GM23338 (cell line): ENCODE measurements around the gene ANTXR1. TPM values are rescaled to one million over a fixed set of nuclear protein-coding genes. Genes with fewer than 3 reads are reported as not detected.

Experiments used
- ATAC-seq: fragments of 200-7000 bp; cut with Tn5 transposase; 3 replicates; pipeline ENCODE4 v1.9.1; 2020
- DNase-seq: peaks from one replicate; pipeline ENCODE4 v3.0.0-alpha.2; 2015; ENCODE audit warnings: low spot score
- H2AFZ ChIP-seq: fragments of 200-600 bp; sonication (generic); 2 replicates; pipeline ENCODE4 v1.8.0; 2016; ENCODE audit warnings: antibody characterized with exemption, mild to moderate bottlenecking, moderate library complexity
- H3F3A ChIP-seq: fragments of 200-600 bp; sonication (generic); replicated peaks from 2 replicates; pipeline ENCODE4 v1.8.0; 2017; ENCODE audit warnings: antibody characterized with exemption, mixed run types, low read depth
- H3K27ac ChIP-seq: fragments of 200-600 bp; sonication (generic); 2 replicates; pipeline ENCODE4 v1.6.1; 2016; ENCODE audit warnings: low read depth
- H3K27me3 ChIP-seq: fragments of 200-600 bp; sonication (generic); 2 replicates; pipeline ENCODE4 v1.8.0; 2016; ENCODE audit warnings: mild to moderate bottlenecking, mixed run types, moderate library complexity; ENCODE audit not compliant: insufficient read depth
- H3K36me3 ChIP-seq: fragments of 200-600 bp; sonication (generic); 2 replicates; pipeline ENCODE4 v1.8.0; 2016; ENCODE audit warnings: mild to moderate bottlenecking; ENCODE audit not compliant: insufficient read depth
- H3K4me1 ChIP-seq: fragments of 200-600 bp; sonication (generic); 2 replicates; pipeline ENCODE4 v1.8.0; 2016; ENCODE audit warnings: mild to moderate bottlenecking, moderate library complexity; ENCODE audit not compliant: insufficient read depth
- H3K4me2 ChIP-seq: fragments of 200-600 bp; sonication (generic); 2 replicates; pipeline ENCODE4 v1.7.1; 2017; ENCODE audit warnings: mixed run types
- H3K4me3 ChIP-seq: fragments of 200-600 bp; sonication (generic); 2 replicates; pipeline ENCODE4 v1.6.1; 2016; ENCODE audit warnings: mixed run types
- H3K79me2 ChIP-seq: fragments of 200-600 bp; sonication (generic); replicated peaks from 2 replicates; pipeline ENCODE4 v1.8.0; 2017; ENCODE audit warnings: mild to moderate bottlenecking; ENCODE audit not compliant: insufficient read depth
- H3K9me2 ChIP-seq: fragments of 200-600 bp; sonication (generic); 2 replicates; pipeline ENCODE4 v1.8.0; 2017; ENCODE audit not compliant: insufficient read depth
- H4K20me1 ChIP-seq: fragments of 200-600 bp; sonication (generic); replicated peaks from 2 replicates; pipeline ENCODE4 v1.8.0; 2017; ENCODE audit warnings: mild to moderate bottlenecking; ENCODE audit not compliant: insufficient read depth
- H3K27ac Mint-ChIP-seq: 2 replicates; pipeline ENCODE4 v1.8.0; 2020; ENCODE audit warnings: inconsistent platforms, mild to moderate bottlenecking, moderate library complexity, mixed read lengths
- H3K27me3 Mint-ChIP-seq: 3 replicates; pipeline ENCODE4 v1.8.0; 2022; ENCODE audit warnings: low read depth, mild to moderate bottlenecking, moderate library complexity, mixed read lengths, inconsistent platforms; ENCODE audit not compliant: insufficient read depth, poor library complexity
- H3K36me3 Mint-ChIP-seq: 3 replicates; pipeline ENCODE4 v1.8.0; 2021; ENCODE audit warnings: low read depth, mild to moderate bottlenecking, inconsistent platforms, moderate library complexity, mixed read lengths
- H3K4me1 Mint-ChIP-seq: 3 replicates; pipeline ENCODE4 v1.8.0; 2020; ENCODE audit warnings: mild to moderate bottlenecking, inconsistent platforms, mixed read lengths
- H3K4me3 Mint-ChIP-seq: 3 replicates; pipeline ENCODE4 v1.8.0; 2021; ENCODE audit warnings: moderate library complexity, mild to moderate bottlenecking, inconsistent platforms, mixed read lengths
- H3K9me3 Mint-ChIP-seq: 3 replicates; pipeline ENCODE4 v1.8.0; 2020; ENCODE audit warnings: moderate library complexity, mild to moderate bottlenecking, inconsistent platforms, mixed read lengths
- CREB1 ChIP-seq: fragments of 250-450 bp; sonication (Bioruptor Pico); IDR thresholded peaks from 2 replicates; pipeline ENCODE4 v1.5.0; 2020; ENCODE audit warnings: low read depth, mild to moderate bottlenecking, moderate library complexity
- CTCF ChIP-seq, 2 experiments: fragments of 200-600 bp in 1 of 2; sonication (generic) in 1 of 2; conservative IDR thresholded peaks; 2 replicates each; pipeline versions ENCODE4 v1.5.1 to v1.6.1; 2016 to 2017; ENCODE audit warnings: antibody characterized with exemption in 2 of 2, low read depth in 2 of 2, mild to moderate bottlenecking in 2 of 2, moderate library complexity in 1 of 2
- ETS1 ChIP-seq: IDR thresholded peaks from 2 replicates; pipeline ENCODE4 v1.6.1; 2016; ENCODE audit warnings: antibody characterized with exemption
- JUNB ChIP-seq: IDR thresholded peaks from one replicate; pipeline ENCODE4 v1.6.1; 2016; ENCODE audit warnings: antibody characterized with exemption; ENCODE audit not compliant: unreplicated experiment
- NANOG ChIP-seq: IDR thresholded peaks from 2 replicates; pipeline ENCODE4 v1.6.1; 2016; ENCODE audit warnings: antibody characterized with exemption, borderline replicate concordance
- REST ChIP-seq: IDR thresholded peaks from one replicate; pipeline ENCODE4 v1.6.1; 2018; ENCODE audit warnings: antibody characterized with exemption; ENCODE audit not compliant: unreplicated experiment
- ZNF114 ChIP-seq: fragments of 250-450 bp; sonication (Bioruptor Pico); IDR thresholded peaks from 2 replicates; pipeline ENCODE4 v1.5.0; 2020; ENCODE audit warnings: mild to moderate bottlenecking, moderate library complexity
- ZNF462 ChIP-seq: fragments of 250-450 bp; sonication (Bioruptor Pico); IDR thresholded peaks from 2 replicates; pipeline ENCODE4 v1.5.0; 2020; ENCODE audit warnings: mild to moderate bottlenecking, moderate library complexity
- polyA plus RNA-seq: library from polyadenylated mRNA; unstranded; fragments of >200 nt; fragmentation: Nextera tagmentation; extraction: Ambion mirVana; gene quantifications from 2 replicates; pipeline ENCODE4 v1.2.1, GENCODE V29; 2016
- total RNA-seq: library from RNA; depleted of rRNA; stranded (reverse); fragments of >200 nt; shearing (Covaris generic); gene quantifications from 2 replicates; pipeline ENCODE4 v1.2.3, GENCODE V29; 2014

Gene ANTXR1
- total and polyA plus RNA-seq, 2 experiments from 2014 or later: 16.1 to 23.1 TPM

GRCh38 chr2:69075486-69075885 is 62.5 kb downstream of the ANTXR1 start (continued):
- no peak for TF ChIP-seq ZNF462 (CRISPR knock-in tag)
- TF ChIP-seq ZNF114: no peak

- Histone ChIP-seq H3K9me2 (no peaks in the 10 kb centered on the region), H3K79me2 (no peaks in the 10 kb centered on the region), H3K4me3 (no peak overlapping the region), H3K4me1 (no peaks in the 10 kb centered on the region; the same call in 1 of the 2 replicates), H3K27ac (no peak overlapping the region), H3K36me3 (peaks cover 6% of the 10 kb centered on the region; the same call in 1 of the 2 replicates), H3K27me3 (no peaks in the 10 kb centered on the region), H3K4me2 (no peak overlapping the region), H4K20me1 (no peaks in the 10 kb centered on the region), H2AFZ (no peak overlapping the region), H3F3A (no peaks in the 10 kb centered on the region)
- Mint-ChIP-seq H3K27ac (no peak overlapping the region), H3K27me3 (no peaks in the 10 kb centered on the region), H3K36me3 (peaks cover 13% of the 10 kb centered on the region), H3K4me3 (no peak overlapping the region), H3K9me3 (no peaks in the 10 kb centered on the region), H3K4me1 (peaks cover 12% of the 10 kb centered on the region; the same call in 2 of the 3 replicates)
- no peak for ATAC-seq
- TF ChIP-seq REST (no peak), ZNF114 (no peak), JUNB (no peak), CTCF (conservative IDR thresholded peaks at IDR 0.05; ENCODE audit: low read depth in 2 of 2) (no peak), ETS1 (no peak), CREB1 (CRISPR knock-in tag) (no peak), NANOG (no peak)
- DNase-seq: no peak
These were observed 63.6 kb downstream of the ANTXR1 start for GRCh38 chr2:69076601-69077000.
